HG03469 (cell line): ENCODE data around the gene KCNJ5.
"Not testable (repeated sequence)": the region's sequence is repeated elsewhere in the genome, so short reads cannot be mapped to it uniquely, and the experiment has no call there.

Experiments
- ATAC-seq: cut with Tn5 transposase; IDR thresholded peaks from one replicate; pipeline ENCODE4 v1.9.1; 2021; ENCODE audit warnings: mild to moderate bottlenecking, moderate library complexity, moderate number of reproducible peaks; ENCODE audit not compliant: unreplicated experiment

KCNJ5 gene

GRCh38 chr11:128909438-128910125, 18.4 kb downstream of the KCNJ5 start:
- no peak for ATAC-seq

- no peak for ATAC-seq
Observed at GRCh38 chr11:128910576-128910975, 19.4 kb downstream of the KCNJ5 start.

- ATAC-seq = no peak
Observed at GRCh38 chr11:128911239-128911638, 20.1 kb downstream of the KCNJ5 start.

GRCh38 chr11:128911701-128912100, 20.5 kb downstream of the KCNJ5 start:
- ATAC-seq = no peak

- no peak for ATAC-seq
Observed at GRCh38 chr11:128913806-128914205, 22.6 kb downstream of the KCNJ5 start.

- no peak for ATAC-seq
Observed at GRCh38 chr11:128914216-128915148, 23.3 kb downstream of the KCNJ5 start.

- no peak for ATAC-seq
Observed at GRCh38 chr11:128915149-128915521, 24.0 kb downstream of the KCNJ5 start.

- ATAC-seq = no peak
Observed at GRCh38 chr11:128916037-128916572, 24.9 kb downstream of the KCNJ5 start.

- ATAC-seq = no peak
Observed at GRCh38 chr11:128916681-128917080, 25.5 kb downstream of the KCNJ5 start.

GRCh38 chr11:128917144-128917724, 26.1 kb downstream of the KCNJ5 start:
- ATAC-seq = no peak

- no peak for ATAC-seq
Observed at GRCh38 chr11:128919216-128919615, 28.1 kb downstream of the KCNJ5 start.

- not testable (repeated sequence) for ATAC-seq
Observed at GRCh38 chr11:128919635-128920034, 28.5 kb downstream of the KCNJ5 start.

GRCh38 chr11:128920666-128921065, 29.5 kb downstream of the KCNJ5 start:
- ATAC-seq = no peak

GRCh38 chr11:128921793-128922192, 30.6 kb downstream of the KCNJ5 start:
- ATAC-seq = no peak

GRCh38 chr11:128924104-128924503, 32.9 kb downstream of the KCNJ5 start:
- ATAC-seq = no peak

- ATAC-seq = no peak
Observed at GRCh38 chr11:128924510-128925249, 33.5 kb downstream of the KCNJ5 start.

- no peak for ATAC-seq
Observed at GRCh38 chr11:128925250-128925600, 34.1 kb downstream of the KCNJ5 start.

- ATAC-seq = no peak
Observed at GRCh38 chr11:128926000-128926399, 34.8 kb downstream of the KCNJ5 start.

- no peak for ATAC-seq
Observed at GRCh38 chr11:128926437-128927107, 35.4 kb downstream of the KCNJ5 start.

- ATAC-seq = no peak
Observed at GRCh38 chr11:128927108-128927461, 35.9 kb downstream of the KCNJ5 start.
